WTC11 (cell line): ENCODE data around the gene C19orf47.

Experiments
- CTCF ChIP-seq: fragments of 200-600 bp; IDR thresholded peaks from 2 replicates; pipeline ENCODE4 v1.8.0; 2022; ENCODE audit warnings: antibody characterized with exemption
- ZNF232 ChIP-seq: sonication (generic); formaldehyde crosslinking; IDR thresholded peaks from 2 replicates; pipeline ENCODE4 v1.8.0; 2022; ENCODE audit warnings: mild to moderate bottlenecking, missing genetic modification reagents

GRCh38 chr19:40378509-40378908, 30.3 kb upstream of the C19orf47 start:
- TF ChIP-seq CTCF (no peak), ZNF232 (CRISPR knock-in tag) (no peak)
